HG03439 (cell line): ENCODE data around the gene INAVA.

Experiments used
- ATAC-seq: cut with Tn5 transposase; IDR thresholded peaks from one replicate; pipeline ENCODE4 v1.9.1; 2021; ENCODE audit warnings: mild to moderate bottlenecking, moderate library complexity; ENCODE audit not compliant: unreplicated experiment

Gene INAVA

DNA sequence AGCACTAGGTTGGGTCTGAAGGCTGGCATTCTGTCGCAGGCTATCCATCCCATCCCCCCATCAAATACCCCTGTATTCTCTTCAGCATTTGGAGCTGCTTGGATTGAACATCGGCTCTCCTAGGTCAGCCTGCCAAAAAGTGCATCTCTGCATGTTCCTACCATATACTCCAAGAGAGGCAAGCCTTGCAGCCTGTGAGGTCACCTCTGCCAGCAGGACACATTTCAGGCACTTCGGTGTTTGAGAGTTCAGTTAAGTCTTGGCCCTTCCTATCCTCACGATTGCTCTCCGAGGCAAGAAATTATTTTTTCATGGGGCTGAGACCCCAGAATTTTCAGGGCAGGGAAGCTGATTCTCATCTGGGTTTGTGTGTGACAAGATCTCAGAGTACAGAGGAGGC, 19.3 kb upstream of the INAVA start:
- no peak for ATAC-seq

DNA sequence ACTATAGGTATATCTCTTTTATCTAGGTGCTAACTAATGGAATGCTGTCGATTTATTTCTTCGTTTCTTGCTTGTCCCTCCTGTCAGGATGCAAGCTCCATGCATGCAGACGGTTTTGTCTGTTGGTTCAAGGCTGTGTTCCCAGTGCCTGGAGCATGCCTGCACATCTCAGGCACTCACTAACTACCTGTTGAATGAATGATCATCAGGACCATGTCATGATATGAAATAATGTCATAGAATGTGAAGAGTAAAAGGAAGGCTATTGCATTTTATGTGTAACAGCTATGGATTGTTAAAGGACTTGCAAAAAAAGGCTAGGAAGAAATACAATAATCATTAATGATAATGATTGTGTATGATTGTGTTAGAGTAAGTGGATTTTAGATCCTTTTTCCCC, 17.7 kb upstream of the INAVA start:
- ATAC-seq, result no peak

GRCh38 chr1:200877839-200878551, 16.7 kb upstream of the INAVA start:
- peak; percentile 73 for ATAC-seq

DNA sequence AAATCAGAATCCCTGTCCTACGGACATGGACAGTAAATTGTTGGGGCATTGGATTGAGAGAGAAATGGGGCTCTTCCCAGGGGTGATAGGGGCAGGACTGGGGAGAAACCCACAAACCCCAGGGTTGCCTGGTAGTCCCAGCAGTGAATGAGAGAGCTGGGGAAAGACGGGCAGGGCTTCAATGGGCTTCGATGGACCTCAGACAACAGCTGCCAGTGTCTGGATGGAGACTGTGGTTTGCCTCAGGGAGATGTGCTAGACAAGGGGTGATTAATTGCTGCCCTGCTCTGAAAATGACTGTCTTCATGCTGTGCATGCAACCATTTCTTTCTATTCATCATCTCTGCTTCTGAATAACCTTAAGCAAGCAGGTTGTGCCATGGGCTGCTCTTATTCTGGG, 14.5 kb upstream of the INAVA start:
- no peak for ATAC-seq

DNA sequence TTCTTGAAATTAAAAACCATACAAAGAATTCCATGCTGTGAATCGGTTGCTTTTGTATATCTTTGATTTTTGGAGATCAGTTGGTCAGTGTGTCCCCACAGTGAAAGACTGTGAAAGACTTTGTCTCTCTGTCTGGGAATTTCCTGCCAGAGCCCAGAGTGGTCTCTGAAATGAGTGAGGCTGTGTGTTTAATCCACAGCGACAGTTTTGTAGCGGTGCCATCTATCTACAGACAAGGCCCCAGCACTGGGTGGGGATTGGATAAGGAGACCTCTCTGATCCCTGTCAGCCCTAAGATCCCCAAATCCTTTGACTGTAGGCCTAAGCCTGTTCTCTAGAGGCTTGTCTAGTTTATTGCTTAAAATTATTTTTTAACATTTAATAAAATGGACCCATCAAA, 11.6 kb upstream of the INAVA start:
- ATAC-seq, result no peak

GRCh38 chr1:200885623-200886402, 8.9 kb upstream of the INAVA start:
- ATAC-seq, result no peak

GRCh38 chr1:200886594-200886993, 8.1 kb upstream of the INAVA start:
- ATAC-seq, result no peak

DNA sequence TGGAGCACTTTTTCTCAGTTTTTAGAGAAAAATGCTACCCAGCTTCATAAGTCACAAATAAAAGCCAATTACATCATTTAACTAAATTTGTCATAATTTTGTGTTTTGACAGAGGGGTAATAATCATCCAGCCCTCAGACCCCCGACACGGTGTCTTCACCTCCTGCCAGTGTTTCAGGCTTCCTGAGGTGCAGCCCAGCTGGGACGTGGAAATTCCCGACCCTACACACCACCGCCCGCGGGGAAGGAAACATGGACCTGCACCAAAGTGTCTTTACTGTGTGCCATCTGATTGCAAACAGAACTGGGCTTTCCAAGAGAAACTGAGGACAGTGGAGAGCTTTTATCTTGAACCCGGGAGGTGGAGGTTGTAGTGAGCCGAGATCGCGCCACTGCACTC, 7.7 kb upstream of the INAVA start:
- ATAC-seq, result no peak

GRCh38 chr1:200887772-200888348, 6.8 kb upstream of the INAVA start:
- no peak for ATAC-seq

DNA sequence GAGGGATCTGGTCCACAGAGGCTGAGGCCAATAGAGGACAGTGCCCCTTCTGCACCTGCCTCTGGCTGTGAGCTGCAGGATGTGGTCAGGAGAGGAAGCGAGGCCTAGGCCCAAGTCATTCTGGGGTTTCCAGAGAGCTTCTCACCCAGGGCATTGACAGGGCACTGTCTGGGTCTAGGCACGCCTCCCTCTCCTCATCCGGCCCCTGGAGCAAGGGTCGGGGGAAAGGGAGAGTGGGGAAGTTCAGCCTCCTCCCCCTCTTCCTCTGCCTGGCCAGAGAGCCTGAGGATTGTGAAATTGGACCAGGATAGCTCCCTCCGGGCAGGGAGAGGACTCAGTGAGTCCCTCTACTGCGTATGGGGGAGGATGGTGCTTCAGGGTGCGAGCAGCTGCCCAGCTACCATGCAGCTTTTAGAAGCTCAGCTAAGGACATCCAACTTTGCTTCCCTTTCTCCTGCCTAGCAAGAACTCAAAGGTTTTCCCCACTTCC, 6.3 kb upstream of the INAVA start:
- ATAC-seq, result peak; percentile 94

DNA sequence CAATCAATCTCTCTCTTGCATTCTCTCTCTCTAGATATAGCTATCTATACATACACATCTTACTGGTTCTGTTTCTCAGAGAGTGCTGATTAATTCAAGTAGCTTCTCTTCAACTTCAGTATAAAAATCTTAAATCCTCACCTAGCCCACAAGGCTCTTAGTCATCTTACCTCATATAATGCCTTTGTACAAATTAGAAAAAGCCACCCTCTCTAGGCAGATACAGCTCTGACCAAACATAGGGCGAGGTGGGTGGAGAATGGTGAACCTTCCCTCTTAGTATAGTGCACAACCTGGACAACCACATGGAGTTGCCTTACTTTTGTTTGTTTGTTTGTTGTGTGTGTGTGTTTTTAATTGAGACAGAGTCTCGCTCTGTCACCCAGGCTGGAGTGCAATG, 5.1 kb upstream of the INAVA start:
- ATAC-seq, result no peak

DNA sequence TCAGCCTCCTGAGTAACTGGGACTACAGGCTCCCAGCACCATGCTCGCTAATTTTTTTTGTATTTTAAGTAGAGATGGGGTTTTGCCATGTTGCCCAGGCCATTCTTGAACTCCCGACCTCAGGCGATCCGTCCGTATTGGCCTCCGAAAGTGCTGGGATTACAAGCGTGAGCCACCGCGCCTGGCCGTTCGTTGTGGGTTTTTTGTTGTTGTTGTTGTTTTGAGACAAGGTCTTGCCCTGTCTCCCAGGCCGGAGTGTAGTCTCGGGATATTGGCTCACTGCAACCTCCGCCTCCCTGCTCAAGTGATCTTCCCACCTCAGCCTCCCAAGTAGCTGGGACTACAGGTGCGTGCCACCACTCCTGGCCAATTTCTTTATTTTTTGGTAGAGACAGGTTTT, 4.7 kb upstream of the INAVA start:
- no peak for ATAC-seq

- ATAC-seq, result no peak
Measured at GRCh38 chr1:200890818-200891773, 3.6 kb upstream of the INAVA start.

DNA sequence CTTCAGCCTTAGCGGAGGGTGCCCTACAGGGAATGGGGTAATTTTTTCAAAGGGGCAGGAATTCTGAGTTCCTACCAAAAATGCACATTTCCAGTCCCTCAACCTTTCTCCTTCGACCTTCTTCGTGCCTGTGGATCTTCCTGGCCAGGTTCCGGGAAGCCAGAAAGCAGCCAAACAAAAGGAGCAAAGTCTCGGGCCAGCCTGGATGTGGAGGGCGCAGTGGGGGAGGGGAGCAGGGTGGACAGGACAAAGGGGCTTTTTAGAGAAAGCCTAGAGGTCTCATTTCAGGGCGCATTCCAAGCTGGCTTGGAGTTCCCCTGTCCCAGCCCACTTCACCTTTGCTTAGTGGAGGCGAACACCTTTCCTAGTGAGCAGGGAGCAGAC, 2.9 kb upstream of the INAVA start:
- ATAC-seq, result no peak

DNA sequence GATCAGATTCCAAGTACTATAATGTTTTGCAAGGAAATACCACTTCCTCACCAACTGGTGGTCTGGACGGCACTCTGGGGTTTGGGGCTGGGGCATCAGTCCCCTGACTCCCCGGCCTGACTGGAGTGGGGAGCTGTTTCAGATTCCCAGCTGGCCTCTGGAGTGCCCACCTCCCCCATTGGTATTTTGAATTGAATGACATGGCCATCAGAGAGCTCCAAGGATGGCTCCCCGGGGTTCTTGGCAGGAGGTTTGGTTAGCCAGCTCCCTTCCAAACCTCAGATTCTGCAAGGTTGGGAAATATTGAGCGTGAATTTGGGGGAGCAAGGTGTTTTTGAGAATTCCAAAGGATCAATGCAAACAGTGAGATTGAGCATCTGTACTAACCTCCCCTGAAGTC, 2.2 kb upstream of the INAVA start:
- ATAC-seq, result no peak

GRCh38 chr1:200892958-200893357, 1.7 kb upstream of the INAVA start:
- no peak for ATAC-seq

- ATAC-seq, result no peak
Measured at GRCh38 chr1:200893411-200893901, 1.2 kb upstream of the INAVA start.

DNA sequence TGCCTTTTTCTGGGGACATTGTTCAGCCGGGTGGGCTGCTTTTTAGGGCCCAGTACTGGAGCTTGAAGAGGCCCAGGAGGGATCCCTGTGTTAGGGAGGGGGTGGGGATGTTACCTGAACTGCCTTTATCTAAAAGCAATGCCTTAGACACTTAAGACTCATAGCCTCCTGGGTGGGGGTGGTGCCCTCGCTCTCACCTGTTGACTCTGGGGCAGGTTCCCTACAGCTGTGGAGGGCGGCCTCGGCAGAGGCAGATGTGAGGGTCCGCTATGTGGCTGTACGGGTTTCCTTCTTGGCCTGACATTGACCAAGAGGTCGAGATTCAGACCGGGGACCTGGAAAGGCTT, 716 bp downstream of the INAVA start:
- no peak for ATAC-seq

GRCh38 chr1:200895801-200896530, 1.3 kb downstream of the INAVA start:
- ATAC-seq, result no peak

- no peak for ATAC-seq
Measured at GRCh38 chr1:200896531-200897196, 2.0 kb downstream of the INAVA start.
